Coronary artery (tissue), 2 donors: ENCODE data around the gene GBGT1.

Source experiments
- DNase-seq: peaks from one replicate; pipeline ENCODE4 v3.0.0-alpha.2; 2017; ENCODE audit warnings: low spot score
- H3K27ac ChIP-seq, 2 donors: fragments of 200-600 bp; sonication (generic); one replicate each; pipeline ENCODE4 v1.5.1; 2016 to 2019
- H3K4me3 ChIP-seq: fragments of 200-600 bp; sonication (generic); 2 replicates; pipeline ENCODE4 v1.5.1; 2016; ENCODE audit warnings: mild to moderate bottlenecking, moderate library complexity
- CTCF ChIP-seq: fragments of 200-600 bp; sonication (generic); IDR thresholded peaks from one replicate; pipeline ENCODE4 v1.5.1; 2019; ENCODE audit warnings: antibody characterized with exemption

Gene GBGT1

DNA sequence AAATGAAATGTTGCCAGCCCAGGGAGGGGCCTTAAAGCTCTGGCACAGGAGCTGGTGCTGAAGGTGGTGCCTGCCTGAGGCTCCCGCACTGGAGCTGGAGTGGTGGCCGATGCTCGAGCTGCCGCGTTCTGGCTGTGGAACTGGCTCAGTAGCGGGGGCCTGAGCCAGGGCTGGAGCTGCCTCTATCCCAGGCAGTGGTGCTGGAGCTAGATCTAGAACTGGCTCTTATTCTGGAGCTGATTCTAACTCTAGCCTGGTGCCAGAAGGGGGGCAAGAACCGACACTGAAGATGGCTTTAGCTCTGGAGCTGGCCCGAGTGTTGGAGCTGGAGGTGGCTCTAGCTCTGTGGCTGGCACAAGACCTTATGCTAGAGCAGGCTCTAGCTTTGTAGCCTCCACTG lies 26.1 kb upstream of the GBGT1 start:
- no peak overlapping the region for H3K27ac ChIP-seq
- DNase-seq: no peak
- no peak overlapping the region for H3K4me3 ChIP-seq
- TF ChIP-seq CTCF: no peak

DNA sequence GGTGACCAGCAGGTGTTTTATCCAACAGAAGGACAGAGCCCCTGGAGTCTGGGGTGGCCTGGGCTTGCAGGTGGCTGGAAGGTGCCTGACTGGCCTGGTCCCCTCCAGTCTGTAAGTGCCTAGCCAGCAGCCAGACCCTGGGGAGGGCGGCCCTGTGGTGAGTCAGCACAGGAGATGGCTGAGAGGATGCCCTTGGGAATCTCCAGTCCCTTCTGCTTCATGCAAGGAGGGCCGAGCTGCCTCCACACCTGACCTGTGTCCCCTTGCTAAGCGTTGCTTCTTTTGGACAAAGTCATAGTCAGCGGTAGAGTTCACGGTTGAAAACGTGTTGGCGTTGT lies 25.1 kb upstream of the GBGT1 start:
- Histone ChIP-seq H3K4me3 (no peak overlapping the region), H3K27ac (no peak overlapping the region)
- no peak for TF ChIP-seq CTCF
- DNase-seq: no peak

DNA sequence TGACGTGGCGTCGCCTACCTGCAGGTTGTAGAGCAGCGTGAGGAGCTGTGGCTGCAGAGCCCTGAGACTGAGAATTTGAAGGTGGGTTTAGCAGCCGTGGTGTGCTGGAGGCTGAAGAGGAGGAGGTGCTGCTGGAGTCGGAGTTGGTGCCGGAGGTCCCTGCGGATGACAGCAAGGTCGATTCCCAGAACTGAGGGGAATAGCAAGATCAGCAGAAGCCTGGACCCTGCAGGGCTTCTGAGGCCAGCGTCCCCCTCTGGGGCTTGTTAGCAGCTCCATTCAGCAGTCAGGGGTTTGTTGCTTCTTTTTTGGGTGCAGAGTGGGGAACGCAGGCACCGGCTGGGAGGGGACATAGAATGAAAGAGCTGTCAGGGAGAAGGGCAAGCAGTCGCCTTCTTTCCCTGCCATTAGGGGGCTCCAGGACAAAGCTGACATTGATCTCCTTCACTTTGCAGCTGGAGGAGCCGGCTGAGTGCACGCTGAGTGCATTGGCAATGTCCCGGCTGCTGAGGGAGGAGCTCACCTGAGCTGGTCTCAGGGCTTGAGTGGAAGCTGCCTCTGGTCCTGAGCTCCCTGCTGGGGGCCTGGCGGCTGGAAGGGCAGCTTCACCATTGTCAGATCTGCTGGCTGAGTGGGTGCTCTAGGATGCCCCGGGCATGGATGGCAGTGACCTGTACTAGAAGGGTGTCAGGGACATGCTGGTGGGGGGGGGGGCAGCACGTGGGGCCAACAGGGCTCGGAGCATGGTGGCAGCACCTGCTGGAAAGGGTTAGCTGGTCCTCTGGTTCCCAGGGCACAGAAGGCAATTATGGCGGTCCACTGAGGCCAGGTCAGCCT lies 24.5 kb upstream of the GBGT1 start:
- no peak for DNase-seq
- Histone ChIP-seq H3K4me3 (no peak overlapping the region), H3K27ac (no peak overlapping the region)
- TF ChIP-seq CTCF: no peak

- Histone ChIP-seq H3K27ac (no peak overlapping the region), H3K4me3 (no peak overlapping the region)
- TF ChIP-seq CTCF: no peak
- no peak for DNase-seq
Observed at GRCh38 chr9:133187561-133188005, 23.9 kb upstream of the GBGT1 start.

- TF ChIP-seq CTCF: no peak
- Histone ChIP-seq H3K27ac (no peak overlapping the region), H3K4me3 (no peak overlapping the region)
- DNase-seq: no peak
Observed at GRCh38 chr9:133186736-133187135, 23.0 kb upstream of the GBGT1 start.

- Histone ChIP-seq H3K4me3 (no peak overlapping the region), H3K27ac (no peak overlapping the region)
- no peak for DNase-seq
- TF ChIP-seq CTCF: no peak
Observed at GRCh38 chr9:133184971-133185370, 21.3 kb upstream of the GBGT1 start.

GRCh38 chr9:133182151-133182550 lies 18.4 kb upstream of the GBGT1 start:
- no peak for TF ChIP-seq CTCF
- no peak overlapping the region for H3K27ac ChIP-seq
- no peak overlapping the region for H3K4me3 ChIP-seq
- no peak for DNase-seq
